Endometrial microvascular endothelial cells (primary cell): ENCODE results near the gene ST6GALNAC1. TPM values are rescaled to one million over a fixed set of nuclear protein-coding genes. Genes with fewer than 3 reads are reported as not detected.
"Not testable (repeated sequence)": the region's sequence is repeated elsewhere in the genome, so short reads cannot be mapped to it uniquely, and the experiment has no call there.

Experiments used
- in situ Hi-C: cut with HindIII; loops from 2 replicates; pipeline ENCODE4 v1.10.0; 2017; ENCODE audit warnings: low sequenced_read_pairs, low pct_unique_long_range_greater_than_20kb; ENCODE audit errors: inconsistent ontology term
- total RNA-seq: library from RNA; depleted of rRNA; stranded (reverse); fragments of >200 nt; gene quantifications from one replicate; pipeline ENCODE4 v1.2.3, GENCODE V29; 2015; ENCODE audit errors: inconsistent ontology term

The ST6GALNAC1 gene
- total RNA-seq, 1 donor from 2014 or later: not detected

DNA sequence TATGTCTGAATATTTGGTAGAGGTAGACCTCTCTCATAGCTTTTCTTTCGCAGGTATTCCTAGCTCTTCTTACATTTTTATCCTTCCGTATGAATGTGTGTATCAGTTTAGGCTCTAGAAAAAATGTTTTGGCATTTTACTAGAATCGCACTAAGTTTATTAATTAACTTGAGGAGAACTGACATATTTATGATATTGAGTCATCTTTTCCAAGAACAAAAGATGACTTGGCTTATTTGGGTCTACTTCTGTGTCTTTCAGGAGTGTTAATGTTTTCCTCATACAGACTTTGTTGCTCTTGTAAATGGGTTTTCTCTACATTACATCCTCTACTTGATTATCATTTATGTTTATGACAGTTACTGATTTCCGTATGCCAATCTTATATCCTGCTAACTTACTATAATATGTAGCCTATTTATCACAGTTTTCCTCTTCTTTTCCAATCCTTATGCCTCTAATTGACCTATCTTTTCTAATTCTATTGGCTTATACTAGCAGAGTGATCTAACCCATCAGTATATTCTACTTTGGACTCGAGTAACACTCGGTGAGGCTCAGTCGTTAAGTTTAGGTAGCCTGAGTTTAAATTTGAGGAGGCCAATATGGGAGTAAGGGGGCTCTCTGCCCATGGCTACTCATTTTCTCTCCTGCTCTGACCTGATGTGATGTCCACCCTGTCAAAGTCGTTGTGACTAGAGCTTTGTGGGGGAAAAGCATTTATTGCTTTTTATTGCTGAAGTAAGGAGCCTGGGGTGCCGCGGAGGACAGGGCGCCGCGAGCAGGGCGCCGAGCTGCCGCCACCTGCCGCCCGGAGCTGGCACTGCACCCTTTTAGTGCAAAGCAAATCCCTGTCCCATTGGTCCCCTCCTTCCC is 20.0 kb downstream of the ST6GALNAC1 start:
- in situ Hi-C loops: no loop called here

DNA sequence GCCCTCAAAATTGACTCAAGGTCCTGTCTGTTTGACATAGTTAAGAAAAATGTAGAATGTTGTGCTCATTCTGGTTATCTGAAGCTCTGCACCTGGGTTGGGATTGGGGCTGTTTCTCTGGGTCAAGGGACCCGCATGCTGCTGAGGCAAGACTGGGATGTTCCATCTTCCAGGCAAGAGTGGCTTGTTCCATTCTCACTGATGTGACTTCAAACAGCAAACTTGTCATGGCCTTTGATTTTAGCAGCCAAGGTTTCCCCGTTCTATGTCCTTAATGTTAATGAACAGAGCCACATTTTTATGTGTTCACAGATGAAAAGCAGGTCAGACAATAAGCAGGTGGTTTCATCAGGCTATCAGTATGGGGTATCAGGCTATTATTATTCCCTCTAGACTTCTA is 25.7 kb downstream of the ST6GALNAC1 start:
- in situ Hi-C loops: no loop called here

DNA sequence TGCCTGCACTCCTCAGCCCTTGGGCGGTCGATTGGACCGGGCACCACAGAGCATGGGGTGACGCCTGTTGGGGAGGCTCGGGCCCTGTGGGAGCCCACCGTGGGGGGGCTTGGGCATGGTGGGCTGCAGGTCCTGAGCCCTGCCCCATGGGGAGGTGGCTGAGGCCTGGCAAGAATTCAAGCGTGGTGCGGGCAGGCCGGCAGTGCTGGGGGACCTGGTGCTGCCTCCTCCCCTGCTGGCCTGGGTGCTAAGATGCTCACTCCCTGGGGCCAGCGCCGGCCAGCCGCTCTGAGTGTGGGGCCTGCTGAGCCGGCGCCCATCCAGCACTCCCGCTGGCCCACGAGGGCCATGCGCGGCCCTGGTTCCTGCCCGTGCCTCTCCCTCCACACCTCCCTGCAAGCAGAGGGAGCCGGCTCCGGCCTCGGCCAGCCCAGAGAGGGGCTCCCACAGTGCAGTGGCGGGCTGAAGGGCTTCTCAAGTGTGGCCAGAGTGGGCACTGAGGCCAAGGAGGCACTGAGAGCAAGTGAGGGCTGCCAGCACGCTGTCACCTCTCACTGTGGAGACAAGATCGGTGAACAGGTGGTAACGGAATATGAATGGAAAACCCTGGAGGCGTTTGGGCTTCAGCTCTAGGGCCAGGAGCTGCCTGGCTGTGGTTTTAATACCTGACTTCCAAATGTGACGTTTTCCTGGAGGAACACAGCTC is 28.5 kb downstream of the ST6GALNAC1 start:
- in situ Hi-C loops: no loop called here

DNA sequence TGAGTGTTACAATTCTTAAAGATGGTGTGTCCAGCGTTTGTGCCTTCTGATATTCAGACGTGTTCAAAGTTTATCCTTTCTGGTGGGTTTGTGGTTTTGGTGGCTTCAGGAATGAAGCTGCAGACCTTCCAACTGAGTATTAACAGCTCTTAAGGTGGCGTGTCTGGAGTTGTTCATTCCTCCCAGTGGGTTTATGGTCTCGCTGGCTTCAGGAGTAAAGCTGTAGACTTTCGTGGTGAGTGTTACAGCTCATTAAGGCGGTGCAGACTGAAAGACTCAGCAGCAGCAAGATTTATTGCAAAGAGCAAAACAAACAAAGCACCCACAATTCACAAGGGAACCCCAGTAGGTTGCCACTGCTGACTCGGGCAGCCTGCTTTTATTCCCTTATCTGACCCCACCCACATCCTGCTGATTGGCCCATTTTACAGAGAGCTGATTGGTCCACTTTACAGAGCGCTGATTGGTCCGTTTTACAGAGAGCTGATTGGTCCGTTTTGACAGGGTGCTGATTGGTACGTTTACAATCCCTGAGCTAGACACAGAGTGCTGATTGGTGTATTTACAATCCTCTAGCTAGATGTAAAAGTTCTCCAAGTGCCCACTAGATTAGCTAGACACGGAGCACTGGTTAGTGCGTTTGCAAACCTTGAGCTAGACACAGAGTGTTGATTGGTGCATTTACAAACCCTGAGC is 29.3 kb downstream of the ST6GALNAC1 start:
- in situ Hi-C loops: not testable (repeated sequence)

DNA sequence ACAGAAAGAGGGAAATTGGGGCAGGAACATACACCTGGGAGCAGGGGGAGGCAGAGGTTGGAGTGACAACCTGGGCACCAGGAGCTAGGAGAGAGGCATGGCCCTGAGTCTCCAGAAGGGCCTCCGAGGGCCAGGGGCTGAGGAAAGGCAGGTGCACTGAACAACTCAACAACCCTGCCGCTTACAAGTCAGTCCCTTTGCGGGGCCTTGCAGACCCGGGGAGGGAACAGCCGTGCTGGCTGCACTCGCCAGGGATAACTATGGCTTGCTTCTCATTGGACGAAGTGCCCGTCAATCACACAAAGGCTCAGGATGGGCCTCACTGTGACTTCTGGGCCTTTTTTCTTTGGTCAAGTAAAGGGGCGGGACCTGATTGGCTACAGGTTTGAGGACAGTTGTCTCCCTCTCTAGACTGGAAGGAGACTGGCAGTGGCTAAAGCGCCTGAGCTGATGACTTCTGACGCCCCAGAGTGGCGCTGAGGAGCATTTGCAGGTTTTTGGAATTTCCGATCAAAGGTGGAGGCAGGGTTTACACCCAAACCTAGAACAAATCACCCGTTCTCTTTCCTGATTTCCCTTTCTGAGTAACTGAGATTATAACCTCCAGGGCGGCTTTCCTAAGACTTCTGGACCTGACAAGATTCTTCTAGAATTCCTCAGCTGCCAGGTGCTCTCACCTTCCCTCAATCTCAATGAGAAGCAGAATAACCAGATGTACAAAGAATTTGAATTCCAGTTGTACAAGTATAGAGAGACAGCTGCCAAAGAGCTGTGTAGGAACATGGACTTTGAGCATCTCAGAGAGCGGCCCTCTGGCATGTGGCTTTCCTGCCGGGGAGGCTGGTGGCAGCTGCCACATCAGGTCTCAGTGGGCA is 30.3 kb downstream of the ST6GALNAC1 start:
- in situ Hi-C loops: no loop called here

DNA sequence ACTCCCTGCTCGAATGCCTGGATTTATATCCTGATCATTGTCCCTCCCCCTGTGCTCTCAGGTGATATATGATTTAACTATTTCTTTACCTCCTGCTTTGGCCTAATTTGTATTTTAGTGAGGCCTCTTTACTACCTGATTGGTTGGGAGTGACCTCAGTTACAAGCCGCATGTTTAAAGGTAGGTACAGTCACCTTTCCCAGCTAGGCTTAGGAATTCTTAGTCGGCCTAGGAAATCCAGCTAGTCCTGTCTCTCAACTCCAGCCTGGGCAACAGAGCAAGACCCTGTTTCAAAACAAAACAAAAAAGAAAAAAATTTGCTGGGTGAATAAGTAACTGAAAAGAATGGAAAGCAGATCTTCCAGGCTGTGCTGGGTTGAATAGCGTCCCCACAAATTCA is 31.1 kb downstream of the ST6GALNAC1 start:
- in situ Hi-C loops: no loop called here

DNA sequence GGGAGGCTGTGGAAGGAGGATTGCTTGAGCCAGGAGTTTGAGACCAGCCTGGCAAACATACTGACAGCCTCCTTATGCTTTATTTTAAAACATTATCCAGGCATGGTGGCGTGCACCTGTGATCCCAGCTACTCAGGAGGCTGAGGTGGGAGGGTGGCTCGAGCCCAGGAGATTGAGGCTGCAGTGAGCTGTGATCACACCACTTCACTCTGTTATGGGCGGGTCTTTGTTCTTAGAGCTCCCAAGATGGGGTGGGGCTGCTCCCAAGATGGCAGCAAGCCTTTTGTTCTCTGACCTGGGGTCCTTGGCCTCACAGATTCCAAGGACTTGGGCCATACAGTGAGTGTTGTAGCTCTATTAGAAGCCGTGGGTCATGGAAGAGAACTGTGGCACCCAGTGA is 31.8 kb downstream of the ST6GALNAC1 start:
- in situ Hi-C loops: no loop called here

DNA sequence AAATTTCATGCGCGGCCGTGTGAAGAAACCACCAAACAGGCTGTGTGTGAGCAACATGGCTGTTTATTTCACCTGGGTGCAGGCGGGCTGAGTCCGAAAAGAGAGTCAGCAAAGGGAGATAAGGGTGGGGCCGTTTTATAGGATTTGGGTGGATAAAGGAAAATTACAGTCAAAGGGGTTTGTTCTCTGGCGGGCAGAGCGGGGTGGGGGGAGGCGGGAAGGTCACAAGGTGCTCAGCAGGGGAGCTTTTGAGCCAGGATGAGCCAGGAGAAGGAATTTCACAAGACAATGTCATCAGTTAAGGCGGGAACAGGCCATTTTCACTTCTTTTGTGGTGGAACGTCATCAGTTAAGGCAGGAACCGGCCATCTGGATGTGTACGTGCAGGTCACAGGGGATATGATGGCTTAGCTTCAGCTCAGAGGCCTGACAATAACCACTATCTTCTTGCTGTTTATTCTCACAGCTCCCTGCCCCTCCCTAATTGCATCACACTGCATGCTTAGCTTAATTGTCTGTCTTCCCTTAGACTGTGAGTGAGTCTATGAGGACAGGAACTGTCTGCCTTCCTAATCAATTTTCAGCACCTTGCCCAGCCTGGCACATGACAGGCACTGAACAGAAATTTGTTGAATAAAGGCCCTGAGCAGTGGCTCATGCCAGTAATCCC is 32.3 kb downstream of the ST6GALNAC1 start:
- in situ Hi-C loops: not testable (repeated sequence)

DNA sequence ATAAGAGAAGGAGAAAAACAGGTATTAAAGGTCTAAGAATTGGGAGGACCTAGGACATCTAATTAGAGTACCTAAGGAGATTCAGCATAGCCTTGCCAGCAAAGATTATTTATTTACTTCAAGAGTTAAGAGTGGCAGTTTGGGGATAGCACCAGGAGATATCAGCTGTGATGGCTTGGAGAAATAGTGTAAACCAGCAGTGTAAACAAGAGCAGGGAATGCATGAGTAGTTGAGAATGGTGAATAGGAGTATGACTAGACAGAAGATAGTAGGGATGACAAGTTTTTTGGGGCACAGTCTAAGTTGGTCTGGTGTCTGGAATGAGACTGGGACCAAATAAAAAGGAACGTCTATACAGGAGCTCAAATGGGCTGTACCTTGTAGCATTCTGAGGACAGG is 36.9 kb downstream of the ST6GALNAC1 start:
- in situ Hi-C loops: not testable (repeated sequence)

DNA sequence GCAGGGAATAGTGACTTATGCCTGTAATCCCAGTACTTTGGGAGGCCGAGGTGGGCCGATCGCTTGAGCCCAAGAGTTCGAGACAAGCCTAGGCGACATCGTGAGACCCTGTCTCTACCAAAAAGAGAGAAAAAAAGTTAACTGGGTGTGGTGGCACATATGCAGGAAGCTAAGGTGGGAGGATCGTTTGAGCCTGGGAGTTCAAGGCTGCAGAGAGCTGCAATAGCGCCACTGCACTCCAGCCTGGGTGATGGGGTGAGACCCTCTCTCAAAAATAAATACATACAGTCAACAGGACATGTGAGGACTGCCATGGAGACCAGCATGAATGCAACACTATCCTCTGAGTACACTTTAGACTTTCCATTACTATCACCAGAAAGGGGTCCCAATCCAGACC is 42.5 kb downstream of the ST6GALNAC1 start:
- in situ Hi-C loops: no loop called here

DNA sequence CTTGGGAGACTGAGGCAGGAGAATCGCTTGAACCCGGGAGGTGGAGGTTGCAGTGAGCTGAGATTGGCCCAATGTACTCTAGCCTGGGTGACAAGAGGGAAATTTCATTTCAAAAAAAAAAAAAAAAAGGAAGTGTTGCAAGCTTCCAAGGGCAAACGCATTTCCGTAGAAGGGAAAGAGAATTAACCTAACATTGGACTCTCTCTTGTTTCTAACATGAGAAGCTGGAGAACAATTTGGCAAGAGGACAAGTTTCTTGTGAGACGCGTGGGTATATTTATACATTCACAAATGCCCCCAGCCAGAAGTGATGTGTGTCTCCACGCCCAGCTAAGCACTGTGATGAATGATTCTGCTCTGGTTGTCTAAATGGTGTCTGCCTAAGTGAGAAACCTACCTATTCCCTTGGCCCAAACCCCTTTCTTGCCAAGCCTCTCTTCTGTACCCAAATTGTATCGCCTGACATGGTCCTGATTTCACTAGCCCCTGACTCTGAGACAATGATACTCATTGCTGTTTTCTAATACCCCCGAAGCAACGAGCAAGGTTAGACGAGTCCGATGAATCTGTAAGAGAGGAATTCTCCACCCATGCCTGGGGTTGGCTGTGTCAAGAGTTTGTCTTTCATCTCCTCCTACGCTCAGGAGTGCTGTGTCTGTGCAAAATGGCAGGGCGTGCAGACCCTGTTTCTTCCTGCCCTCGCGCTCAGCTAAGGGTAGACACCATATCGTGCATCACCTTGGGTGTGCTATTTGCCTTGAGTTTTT is 43.7 kb downstream of the ST6GALNAC1 start:
- in situ Hi-C loops: no loop called here

DNA sequence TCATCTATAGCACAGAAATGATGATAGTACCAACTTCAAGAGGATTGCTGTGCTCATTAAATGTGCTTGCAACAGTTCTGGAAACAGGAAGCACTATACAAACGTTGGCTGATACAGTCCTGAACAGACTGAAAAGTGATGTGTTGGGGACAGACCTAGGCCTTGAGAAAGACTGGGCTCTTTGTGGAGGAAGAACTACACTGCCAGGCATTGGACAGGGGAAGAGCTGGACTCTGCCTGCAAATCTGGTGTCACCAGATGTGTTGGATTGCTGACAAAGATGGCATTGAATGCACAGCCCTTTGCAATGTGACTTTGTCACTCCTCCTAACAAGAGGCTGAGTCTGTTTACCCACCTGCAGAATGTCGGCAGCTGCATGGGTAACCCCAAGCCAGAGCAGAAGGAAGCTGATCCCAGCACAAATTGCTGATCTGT is 45.5 kb downstream of the ST6GALNAC1 start:
- in situ Hi-C loops: no loop called here

DNA sequence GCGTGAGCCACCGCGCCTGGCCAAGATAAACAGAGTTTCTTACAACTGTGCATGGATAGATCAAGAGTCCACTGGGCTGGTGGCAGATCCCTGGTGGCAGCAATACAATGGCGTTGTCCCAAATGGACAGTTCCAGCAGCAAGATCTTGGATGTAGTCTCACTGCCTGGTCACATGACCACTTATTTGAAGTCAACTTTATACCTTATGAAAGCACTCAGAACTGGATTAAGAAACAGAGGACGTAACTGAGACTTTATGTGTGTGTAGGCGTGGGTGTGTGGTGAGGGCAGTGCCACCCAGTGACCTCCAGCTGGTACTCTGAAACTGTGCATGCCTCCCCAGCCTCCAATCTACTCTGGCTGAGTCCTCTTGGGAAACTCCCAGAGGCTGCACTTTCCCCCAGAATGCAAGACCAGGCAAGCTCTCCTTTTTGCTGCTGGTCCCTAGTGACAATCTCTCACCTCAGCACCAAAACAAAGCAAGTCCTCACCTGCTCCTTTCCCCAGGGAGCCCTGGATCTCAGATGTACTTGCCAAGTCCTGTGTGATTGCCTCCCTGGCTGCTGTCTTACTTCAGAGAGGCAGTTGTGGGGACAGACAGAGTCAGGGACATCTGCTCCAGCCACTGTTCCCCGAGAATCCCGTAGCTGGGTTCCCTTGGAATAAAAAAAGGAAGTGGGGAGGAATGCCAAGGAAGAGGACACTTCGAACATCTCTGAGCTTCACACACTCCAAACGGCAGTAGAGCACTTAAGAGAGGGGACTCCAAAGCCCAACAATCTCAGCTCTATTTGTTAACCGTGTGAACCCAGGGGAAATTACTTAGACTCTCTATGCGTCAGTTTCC is 46.2 kb downstream of the ST6GALNAC1 start:
- in situ Hi-C loops: no loop called here

DNA sequence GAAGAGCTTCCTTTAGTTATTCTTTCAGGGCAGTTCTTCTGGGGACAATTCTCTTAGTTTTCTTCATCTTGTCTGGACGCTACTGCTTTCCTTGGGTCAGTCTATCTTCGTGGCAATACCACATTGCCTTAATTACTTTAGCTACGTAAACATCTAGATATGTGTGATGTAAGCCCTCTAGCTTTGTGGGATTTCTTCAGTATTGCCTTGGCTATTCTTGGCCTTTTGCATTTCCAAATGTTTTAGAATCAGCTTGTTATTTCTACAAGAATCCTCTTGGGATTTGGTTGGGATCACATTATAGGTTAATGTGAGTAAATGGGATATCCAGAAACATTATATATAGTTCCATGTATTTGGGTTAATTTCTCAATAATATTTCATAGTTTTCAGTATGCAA is 48.9 kb downstream of the ST6GALNAC1 start:
- in situ Hi-C loops: no loop called here

DNA sequence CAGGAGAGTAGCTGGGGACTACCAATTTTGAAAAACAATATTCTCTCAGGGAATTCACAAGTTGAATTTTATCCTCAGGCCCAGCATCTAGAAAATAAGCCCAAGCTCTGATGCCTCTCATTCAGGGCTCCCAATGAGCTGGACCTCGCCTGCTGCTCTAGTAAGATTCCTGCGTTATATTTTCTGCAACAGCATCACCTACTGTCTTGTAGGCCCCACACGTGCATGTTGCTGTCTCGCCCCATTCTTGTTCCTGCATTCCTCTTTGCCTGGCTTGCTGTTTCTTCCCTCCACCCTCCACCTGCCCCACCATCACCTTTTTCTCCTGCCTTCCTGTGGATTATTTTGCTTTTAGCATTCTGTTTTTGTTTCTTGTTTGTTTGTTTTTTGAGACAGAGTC is 49.6 kb downstream of the ST6GALNAC1 start:
- in situ Hi-C loops: no loop called here

DNA sequence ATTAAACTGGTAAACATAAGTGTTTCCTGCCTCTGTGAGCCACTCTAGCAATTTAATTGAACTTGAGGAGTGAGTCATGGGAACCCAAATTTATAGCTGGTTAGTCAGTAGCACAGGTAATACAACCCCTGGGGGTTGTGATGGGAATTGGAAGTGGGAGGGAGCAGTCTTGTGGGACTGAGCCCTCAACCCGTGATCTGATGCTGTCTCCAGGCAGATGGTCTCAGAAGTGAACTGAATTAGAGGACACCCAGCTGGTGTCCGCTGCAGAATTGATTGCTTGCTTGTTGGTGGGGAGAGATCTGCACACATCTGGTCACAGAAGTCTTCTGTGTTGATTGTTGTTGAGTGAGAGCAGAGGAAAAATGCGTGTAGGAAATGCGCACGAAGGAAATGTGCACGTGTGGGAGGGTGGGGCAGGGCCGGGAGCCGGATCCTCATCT is 50.2 kb downstream of the ST6GALNAC1 start:
- in situ Hi-C loops: no loop called here

DNA sequence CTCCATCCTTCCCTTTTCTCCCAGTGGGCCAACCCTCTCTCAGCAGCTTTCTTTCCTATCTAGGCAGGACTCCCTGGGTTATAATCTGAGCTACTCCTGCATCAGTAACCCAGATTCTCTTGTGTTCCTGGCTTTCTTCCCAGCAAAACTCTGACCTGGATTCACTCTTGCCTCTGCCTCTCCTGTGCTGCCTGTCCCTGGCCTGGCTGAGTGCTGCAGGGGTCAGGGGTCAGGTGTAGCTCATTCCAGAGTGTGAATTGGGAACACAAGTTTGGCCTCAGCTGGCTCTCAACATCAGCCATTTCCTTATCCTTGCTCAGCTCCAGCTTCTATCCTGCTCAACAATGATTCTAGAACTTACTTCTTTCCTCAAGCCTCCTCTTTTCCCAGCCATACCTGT is 55.4 kb downstream of the ST6GALNAC1 start:
- in situ Hi-C loops: no loop called here
